GM19025 (cell line): ENCODE data around the gene SPI1.

ENCODE experiments used
- ATAC-seq: cut with Tn5 transposase; IDR thresholded peaks from one replicate; pipeline ENCODE4 v1.9.1; 2021; ENCODE audit warnings: mild to moderate bottlenecking, low read depth, moderate library complexity; ENCODE audit not compliant: unreplicated experiment

The SPI1 gene

DNA sequence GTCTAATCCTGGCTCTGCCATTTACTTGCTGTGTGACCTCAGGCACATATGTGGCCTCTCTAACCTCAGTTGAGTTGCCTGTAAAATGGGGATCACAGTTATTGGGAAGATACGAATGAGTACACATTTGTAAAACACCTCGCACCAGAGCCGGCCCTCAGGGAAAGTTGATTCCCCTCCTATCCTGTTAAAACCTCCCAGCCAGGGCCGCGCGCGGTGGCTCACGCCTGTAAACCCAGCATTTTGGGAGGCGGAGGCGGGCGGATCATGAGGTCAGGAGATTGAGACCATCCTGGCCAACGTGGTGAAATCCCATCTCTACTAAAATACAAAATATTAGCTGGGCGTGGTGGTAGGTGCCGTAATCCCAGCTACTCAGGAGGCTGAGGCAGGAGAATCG lies 18.0 kb downstream of the SPI1 start:
- ATAC-seq, result no peak

DNA sequence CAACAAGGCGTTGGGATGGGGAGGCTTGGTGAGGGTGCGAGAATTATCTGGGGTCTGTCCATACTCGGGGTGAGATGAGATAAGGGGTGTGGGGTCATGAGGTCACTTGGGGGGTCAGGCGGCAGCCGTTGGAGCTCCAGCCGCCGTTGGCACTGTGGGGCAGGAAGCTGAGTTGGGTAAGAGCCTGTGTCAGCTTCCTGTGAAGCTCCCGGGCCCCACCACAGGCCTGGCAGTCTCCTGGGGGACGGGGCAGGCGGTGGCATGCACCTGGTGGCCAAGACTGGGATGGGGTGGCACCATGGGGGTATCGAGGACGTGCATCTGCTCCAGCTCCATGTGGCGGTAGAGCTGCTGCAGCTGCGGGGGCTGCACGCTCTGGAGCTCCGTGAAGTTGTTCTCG lies 18.8 kb downstream of the SPI1 start:
- no peak for ATAC-seq

DNA sequence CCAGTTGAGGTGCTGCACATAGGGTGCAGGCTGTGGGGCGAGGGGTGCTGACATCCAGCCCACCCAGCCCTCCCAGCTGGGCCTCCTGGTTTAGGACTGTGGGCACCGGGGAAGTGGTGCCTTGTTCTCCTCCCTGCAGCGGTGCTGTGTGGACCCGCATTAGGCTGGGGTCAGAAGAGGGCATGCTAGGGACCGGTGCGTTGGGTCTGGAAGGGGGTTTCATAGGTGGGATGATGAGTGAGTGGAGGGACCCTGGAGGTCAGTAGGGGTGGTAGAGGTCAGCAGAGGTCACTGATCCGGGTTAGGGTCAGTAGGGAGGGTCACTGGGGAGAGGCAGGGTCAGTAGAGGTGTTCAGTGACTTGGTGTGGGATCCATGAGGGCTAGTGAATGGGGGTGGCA lies 19.2 kb downstream of the SPI1 start:
- no peak for ATAC-seq

DNA sequence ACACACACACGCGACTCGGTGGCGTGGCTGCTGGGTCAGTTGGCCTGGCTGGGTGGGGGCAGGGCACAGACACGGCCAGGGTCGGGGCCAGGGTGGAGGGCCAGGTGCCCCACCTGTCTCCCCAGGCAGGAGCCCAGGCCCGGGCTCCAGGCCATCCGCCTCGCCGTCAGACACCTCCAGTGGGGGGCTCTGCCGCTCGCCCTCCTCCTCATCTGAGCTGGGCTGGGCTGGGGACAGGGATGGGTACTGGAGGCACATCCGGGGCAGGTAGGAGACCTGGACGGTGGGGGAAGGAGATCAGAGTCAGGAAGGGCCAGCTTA lies 19.7 kb downstream of the SPI1 start:
- ATAC-seq, result no peak

DNA sequence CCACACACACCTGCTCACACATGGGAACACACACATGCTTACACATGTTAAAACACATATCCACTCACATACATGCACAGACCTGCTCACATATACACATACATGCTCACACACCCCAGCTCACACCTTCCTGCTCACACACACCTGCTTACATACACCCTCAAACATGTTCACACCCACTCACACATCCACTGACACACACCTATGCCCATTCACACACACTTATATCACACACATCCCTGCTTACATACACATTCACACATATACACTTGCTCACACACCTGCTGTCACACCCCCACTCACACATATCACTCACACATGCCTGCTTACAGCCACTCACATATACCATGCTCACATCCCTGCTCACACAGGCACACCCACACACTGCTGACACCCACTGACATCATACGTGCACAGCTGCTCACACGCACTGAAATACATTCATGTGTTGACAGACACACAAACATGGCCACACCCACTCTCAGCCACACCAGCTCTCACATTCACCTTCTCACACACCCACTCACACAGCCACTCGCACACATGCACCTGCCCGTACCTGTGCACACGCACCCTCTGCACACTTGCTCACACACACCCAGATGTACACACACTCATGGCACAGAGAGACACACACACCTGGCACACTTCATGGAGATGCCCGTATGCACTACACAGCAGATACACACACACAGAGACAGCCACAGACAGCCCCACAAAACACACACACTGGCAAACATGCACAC lies 20.2 kb downstream of the SPI1 start:
- no peak for ATAC-seq

DNA sequence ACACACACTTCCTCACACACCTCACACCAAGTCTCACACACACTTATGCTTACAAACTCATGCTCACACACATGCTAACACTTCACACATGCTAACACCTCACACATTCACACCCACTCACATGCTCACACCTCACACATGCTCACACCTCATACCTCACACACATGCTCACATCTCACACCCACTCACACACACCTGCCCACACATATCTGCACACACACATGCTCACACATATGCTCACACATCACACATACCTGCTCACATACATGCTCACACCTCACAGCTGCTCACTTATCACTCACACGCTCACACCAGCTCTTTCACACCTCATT lies 21.4 kb downstream of the SPI1 start:
- ATAC-seq, result no peak

DNA sequence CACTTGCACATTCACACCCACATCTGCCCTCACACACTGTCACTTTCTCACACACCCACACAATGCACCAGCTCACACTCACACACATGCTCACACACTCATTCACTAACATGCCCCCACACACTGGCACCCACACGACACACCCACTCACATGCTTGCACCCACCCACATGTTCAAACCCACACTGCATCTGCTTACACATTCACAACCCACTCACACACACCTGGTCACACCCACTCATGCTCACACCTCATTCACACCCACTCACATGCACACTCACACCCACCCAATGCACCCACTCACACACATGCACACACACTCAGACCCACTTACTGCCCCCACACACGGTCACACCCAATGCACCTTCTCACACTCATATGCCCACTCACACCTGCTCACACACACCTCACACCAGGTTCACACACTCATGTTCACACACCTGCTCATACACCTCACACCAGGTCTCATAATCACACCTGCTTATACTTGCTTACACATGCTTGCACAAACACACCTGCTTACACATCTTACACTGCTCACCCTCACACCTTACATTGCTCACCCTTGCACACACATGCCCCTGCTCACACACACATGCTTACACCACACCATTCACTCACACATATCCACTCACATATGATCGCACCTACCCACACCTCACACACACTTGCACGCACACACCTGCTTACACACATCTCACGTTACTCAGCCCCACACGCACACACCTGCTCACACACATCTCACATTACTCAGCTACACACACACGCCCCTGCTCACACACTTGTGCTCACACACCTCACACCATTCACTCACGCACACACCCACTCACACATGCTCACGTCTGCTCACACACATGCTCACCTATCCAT lies 22.0 kb downstream of the SPI1 start:
- ATAC-seq, result no peak

DNA sequence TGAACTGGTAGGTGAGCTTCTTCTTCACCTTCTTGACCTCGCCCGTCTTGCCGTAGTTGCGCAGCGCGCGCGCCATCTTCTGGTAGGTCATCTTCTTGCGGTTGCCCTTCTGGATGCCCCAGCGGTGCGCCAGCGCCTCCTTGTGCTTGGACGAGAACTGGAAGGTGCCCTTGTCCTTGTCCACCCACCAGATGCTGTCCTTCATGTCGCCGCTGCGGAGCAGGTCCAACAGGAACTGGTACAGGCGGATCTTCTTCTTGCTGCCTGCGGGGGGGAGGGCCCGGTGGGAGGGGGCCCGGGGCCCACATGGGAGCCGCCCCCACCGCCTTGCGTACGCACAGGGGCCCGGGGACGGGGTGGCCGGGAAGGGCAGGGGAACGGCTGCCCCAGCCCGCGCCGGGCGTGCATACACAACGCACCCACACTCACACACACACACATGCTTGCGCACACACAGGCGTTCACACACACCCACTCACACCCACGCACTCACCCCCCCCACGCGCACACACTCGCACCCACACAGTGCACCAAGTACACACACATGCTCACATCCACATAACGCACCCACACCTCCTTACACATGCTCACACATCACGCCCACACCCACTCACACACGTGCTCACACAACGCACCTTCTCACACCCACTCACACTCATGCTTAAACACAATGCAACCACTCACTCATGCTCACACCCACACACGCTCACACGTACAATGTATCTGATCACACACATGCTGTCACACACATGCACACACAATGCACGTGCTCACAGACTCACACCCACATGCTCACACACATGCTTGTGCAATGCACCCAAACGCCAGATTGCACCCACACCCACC lies 22.8 kb downstream of the SPI1 start:
- ATAC-seq, result no peak

DNA sequence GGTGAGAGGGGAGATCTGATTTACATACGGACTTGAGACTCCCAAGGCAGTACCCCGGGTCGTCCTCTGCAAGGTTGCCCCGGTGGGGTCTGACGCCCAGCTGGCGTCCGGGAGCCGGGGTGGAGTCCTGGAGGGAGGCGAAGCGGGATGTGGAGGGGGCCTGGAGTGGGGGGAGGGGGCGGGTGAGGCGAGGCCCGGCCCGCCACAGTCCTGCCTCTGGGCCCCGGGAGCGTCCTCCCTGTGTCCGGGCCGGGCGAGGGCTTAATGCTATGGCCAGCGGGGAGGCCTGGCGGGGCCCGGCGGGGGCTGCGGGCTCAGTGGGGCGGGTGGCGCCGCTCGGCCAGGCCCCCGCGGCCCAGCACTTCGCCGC lies 23.4 kb downstream of the SPI1 start:
- ATAC-seq, result no peak

DNA sequence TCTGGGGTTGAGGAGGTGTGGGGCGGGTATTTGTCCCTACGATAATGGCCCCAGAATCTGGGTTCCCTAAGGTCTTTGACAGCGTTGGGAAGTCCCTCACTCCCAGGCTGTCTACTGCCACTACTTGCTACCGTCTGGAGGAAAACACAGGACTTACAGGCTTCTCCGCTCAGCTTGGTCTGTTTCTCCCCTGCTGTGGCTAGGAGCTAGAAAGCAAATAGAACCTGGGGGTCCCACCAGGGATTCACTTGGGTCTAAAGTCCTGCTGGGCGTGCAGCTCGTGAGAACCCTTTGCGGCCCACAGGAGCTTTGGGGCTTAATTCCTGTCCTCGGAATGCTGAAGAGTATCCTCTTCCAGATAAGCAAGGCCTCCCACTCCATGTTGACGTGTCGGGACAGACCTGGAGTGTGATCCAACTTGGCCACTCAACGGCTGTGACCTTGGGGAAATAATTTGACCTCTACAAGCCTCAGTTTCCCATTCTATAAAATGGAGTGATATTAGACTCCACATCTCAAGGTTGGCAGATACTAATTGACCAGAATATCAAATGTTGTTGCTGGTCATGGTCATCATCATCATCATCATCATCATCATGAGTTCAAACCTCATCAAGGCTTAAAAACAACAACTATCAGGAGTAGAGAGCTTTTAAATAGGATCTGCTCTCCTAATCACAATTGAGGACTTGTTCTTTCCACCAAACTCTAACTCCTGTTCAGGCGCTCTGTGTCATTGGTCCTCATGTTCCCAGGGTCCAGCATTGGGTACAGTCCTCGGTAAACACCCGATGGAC lies 24.2 kb downstream of the SPI1 start:
- no peak for ATAC-seq

DNA sequence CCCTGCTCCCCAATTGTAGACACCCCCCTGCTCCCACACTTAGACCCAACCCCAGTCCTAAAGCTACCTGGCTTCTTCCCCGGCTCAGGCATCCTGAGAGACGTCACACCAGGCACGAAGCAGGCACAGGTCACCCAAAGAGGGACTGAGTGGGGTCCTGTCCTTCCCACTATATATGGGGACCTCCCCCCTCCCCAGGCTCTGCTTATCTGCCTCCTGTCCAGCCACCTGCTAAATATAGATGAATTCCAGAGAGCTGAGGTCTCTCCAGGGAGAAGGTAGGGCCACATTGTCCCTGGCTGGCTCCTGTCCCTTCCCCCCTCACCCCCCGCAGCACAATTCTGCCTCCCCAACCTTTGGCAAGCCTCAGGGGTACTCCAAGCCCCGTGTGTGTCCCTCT lies 25.8 kb downstream of the SPI1 start, which contains the start of gene MYBPC3:
Gene MYBPC3 (minus strand): TSS at position 147 of the 400 bp plus-strand sequence. CDS start 55 bp downstream, at position 92.
- ATAC-seq, result no peak

DNA sequence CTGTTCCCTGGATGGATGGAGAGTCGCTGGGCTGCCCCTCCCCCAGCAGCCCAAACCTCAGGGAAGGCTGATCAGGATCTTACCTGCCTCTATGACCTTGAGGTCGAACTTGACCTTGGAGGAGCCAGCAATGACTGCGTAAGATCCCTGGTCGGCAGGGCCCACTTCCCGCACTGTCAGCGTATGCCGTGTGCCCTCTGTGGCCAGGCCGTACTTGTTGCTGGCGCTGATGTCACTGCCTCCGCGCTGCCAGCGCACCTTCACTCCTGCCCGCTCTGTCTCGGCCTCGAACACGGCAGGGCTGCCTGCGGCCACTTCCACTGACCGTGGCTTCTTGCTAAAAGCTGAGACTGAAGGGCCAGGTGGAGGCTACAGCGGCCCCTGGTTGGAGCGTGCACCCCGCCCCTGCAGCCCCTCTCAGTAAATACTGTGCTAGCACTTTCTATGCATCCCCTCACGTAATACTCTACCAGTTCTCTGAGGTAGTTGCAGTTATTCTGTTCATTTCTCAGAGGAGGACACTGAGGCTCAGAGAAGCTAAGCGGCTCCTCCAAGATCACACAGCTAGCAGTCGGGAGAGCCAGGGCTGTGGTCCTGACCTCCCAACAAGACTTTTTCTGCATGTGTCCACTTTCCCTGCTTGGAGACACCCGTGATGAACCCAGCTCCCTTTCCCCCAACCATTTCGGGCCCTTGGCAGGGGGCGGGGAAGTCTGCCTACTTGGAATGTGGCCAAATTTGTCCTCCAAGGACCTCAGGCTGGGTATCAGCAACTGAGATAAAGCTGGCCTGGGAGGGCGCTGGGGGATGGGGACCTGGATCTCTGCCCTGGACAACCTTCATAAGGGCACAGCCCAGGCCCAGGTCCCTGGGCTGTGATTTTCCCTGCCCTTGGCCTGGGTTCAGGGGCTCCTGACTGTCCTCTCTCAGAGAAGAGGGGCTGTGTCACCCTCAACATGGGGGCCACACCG lies 26.9 kb downstream of the SPI1 start:
- no peak for ATAC-seq

DNA sequence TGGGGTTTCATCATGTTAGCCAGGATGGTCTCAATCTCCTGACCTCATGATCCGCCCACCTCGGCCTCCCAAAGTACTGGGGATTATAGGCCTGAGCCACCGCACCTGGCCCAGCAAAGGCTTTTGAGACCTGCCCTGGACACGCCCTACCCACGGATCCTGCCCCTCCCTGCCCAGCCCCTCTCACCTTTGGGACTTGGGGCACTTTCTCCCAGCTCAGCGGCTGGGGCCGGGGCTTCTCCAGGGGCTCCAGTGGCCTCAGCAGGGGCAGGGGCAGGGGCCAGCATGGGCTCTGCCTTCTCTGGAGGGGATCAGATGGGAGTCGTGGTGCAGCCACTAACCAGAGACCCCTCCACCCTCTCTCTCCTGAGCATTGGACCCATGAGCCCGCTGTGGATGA lies 28.0 kb downstream of the SPI1 start:
- ATAC-seq, result no peak

DNA sequence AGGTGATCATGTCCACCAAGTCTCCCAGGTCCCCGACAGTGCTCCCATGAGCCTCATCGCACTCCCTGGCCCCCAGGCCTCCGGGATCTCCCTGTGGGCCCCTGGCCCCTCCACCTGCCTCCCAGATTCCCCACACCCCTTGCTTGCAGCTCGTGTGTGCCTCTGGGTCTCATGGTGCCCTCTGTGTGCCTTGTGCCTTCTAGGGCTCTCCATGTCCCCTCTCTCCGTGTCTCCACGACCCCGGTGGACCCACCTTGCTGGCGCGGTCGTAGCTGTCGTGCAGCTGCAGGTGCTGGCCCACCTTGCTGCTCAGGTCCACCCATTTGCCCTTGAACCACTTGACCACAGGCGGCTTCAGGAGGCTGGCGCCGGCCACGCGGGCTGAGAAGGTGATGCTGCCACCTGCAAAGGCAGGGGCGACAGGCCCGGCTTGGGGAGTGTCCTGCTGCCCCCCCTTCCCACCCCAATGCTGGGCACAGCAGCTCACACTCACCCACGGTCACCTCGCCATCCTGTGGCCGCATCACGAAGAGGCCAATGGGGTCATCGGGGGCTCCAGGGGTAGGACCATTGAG lies 28.7 kb downstream of the SPI1 start:
- no peak for ATAC-seq

DNA sequence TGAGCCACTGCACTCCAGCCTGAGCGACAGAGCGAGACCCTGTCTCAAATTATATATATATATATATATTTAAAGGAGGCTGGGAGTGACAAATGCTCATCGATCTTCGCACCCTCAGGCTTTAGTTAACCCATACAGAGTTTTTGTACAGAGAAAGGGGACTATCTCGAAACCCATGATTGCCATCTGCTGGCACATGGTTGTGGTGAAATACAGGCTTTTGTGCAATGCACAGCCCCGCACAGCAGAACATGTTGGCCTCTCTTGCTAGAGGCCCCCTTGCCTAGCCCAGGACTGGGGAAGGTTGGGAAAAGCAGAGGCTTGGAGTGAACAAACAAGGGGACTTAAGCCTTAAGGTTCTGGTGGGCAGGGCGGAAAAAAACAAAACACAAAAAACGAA lies 29.5 kb downstream of the SPI1 start:
- ATAC-seq, result no peak

DNA sequence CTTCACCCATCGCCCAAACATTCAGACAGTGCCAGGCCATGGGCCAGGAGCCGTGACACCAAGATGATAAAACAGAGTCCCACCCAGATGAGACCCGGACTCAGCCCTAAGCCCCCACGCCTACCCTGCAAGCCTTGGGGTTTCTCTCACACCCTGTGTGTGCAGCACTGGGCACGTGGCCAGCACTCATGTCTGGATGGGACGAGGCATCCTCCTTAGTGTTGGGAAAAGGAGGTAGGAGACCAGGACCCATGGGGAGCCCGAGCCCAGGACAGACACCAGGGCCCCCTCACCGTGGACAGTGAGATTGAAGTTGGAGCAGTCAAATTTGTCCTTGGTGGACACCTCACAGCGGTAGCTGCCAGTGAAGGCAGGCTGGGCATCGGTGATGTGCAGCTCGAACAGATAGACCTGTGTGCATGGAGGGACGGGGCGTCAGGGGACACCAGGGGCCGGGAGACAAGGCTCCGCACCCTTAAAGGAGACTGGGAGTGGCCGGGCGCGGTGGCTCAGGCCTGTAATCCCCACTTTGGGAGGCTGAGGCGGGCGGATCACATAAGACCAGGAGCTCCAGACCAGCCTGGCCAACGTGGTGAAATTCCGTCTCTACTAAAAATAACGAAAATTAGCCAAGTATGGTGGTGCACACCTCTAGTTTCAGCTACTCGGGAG lies 30.1 kb downstream of the SPI1 start:
- no peak for ATAC-seq

DNA sequence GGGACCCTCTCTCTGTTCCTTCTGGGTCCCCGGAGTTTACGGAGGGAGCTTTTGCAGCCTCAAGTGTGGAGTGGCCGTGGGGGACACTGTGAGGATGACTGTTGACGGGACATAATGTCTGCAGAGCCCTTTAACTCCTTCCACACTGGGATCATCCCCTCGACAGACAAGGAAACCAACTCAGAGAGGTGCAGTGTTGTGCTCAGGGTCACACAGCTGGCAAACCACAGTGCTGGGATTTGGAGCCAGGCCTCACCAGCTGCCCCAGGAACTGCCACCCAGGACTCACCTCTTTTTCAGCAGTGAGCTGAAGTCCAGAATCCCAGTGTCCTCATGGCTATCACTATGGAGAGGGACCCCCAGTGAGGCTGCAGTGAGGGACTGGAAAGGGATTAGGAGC lies 31.2 kb downstream of the SPI1 start:
- no peak for ATAC-seq

DNA sequence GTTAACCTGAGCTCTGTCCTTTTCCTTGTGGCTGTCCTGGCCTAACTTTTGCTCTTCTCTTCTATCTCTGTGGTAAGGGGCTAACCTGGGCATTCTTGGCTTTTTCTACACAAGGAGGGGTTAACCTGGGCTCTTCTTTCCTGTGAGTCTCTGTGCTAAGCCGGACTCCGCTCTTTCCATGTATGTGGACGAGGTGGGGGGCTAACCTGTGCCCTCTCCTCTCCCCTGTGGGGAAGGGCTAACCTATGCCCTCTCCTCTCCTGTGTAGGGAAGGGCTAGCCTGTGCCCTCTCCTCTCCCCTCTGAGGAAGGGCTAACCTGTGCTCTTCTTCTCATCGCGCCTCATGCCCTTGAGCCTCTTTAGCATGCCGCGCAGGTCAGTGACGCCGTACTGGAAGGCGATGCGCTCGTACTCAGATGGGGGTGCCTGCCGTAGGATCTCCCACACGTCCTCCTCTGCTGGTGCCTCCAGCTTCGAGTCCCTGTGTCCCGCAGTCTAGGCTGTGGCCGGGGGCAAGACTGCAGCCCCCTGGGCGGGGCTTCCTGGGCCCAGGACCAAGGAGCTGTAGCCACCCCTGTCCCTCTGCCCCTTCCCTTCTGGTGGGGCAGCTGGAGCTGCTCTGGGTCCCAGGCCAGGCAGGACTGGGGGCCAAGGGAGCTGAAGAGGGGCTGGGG lies 32.3 kb downstream of the SPI1 start:
- ATAC-seq, result no peak
